Lower lobe of right lung (tissue), 2 donors: Measurements from ENCODE around the gene GSG1. TPM values are rescaled to one million over a fixed set of nuclear protein-coding genes. Genes with fewer than 3 reads are reported as not detected.

Experiments
- ATAC-seq, 2 donors: fragments of 200-7000 bp; cut with Tn5 transposase; one replicate each; pipeline ENCODE4 v1.9.1; 2020 to 2022; ENCODE audit warnings: mild to moderate bottlenecking in 2 of 2, moderate library complexity in 2 of 2
- DNase-seq: peaks from one replicate; pipeline ENCODE4 v3.0.0-alpha.2; 2020
- H3K27ac ChIP-seq: fragments of 200-600 bp; one replicate; pipeline ENCODE4 v1.8.0; 2022
- H3K27me3 ChIP-seq: fragments of 200-600 bp; one replicate; pipeline ENCODE4 v1.8.0; 2022; ENCODE audit warnings: low read depth
- H3K36me3 ChIP-seq: fragments of 200-600 bp; one replicate; pipeline ENCODE4 v1.8.0; 2022; ENCODE audit warnings: mild to moderate bottlenecking
- H3K4me1 ChIP-seq: fragments of 200-600 bp; one replicate; pipeline ENCODE4 v1.8.0; 2022
- H3K4me3 ChIP-seq: fragments of 200-600 bp; one replicate; pipeline ENCODE4 v1.8.0; 2022; ENCODE audit warnings: mild to moderate bottlenecking
- H3K9me3 ChIP-seq: fragments of 200-600 bp; one replicate; pipeline ENCODE4 v1.8.0; 2022
- intact Hi-C: fragments of 100-400 bp; cut with DNase I; formaldehyde crosslinking; loops from one replicate; pipeline ENCODE4 v1.11.0; 2022
- total RNA-seq: library from RNA; stranded (reverse); fragmentation: NEBNext Ultra II Directional; extraction: Animal tissue kit (Norgen Biotek cat#: 25700); gene quantifications from one replicate; pipeline ENCODE4 v1.2.1, GENCODE V29; 2021
- TF ChIP-seq, protein P1 (sequence below): fragments of 200-600 bp; IDR thresholded peaks from one replicate; pipeline ENCODE4 v1.8.0; 2022; ENCODE audit warnings: antibody characterized with exemption, mild to moderate bottlenecking
- donor health status: DM: no; HTN: yes; CAD: no; lungs with severe emphysema.

Gene GSG1
- total RNA-seq, 1 donor from 2014 or later, result not detected

DNA sequence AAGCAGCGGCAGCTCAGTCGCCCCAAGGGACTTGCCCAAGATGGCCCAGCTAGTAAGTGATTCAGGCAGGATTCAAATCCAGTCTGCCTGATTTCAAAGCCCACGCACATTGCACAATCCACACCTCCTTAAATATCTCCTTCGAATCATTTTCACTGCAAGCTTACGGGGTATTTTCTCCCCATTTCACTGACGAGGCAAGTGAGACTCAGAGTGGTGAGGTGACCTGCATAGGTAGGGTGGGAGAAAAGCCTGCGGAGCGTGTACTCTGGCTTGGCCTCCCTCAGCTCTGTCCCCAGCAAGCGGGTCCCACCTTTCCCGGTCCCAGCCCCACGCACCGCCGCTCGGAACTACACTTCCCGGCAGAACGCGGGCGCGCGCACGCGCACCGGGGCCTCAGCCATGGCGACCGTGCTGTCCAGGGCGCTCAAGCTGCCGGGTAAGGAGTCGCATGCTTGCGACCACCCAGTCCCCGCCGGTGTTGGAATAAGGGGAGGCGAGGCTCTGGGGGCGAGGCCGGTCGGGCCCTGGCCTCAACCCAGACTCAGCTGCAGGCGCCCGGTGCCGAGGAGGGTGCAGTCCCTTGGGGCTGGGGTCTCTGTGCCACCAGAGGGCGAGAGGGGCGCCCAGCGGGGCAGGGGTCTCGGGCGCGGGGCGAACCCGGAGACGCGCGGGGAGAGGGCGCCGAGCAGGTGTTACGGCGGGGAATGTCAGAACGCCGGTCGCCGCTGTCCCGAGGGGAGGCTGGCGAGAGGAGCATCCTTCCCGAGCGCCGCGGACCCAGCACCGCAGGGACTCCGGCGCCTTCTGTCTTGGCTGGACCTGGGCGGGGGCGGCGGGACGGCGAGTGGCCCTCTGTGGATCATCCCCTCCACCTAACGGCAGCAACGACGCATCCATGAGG lies 59.2 kb downstream of the GSG1 start, which contains the start of gene FAM234B:
Gene FAM234B (plus strand): TSS at position 380 of the 904 bp plus-strand sequence. CDS start 23 bp downstream, at position 403.
- DNase-seq (peak; percentile 87), ATAC-seq (peak; percentile 95 to 97)
- TF ChIP-seq, protein P1, sequence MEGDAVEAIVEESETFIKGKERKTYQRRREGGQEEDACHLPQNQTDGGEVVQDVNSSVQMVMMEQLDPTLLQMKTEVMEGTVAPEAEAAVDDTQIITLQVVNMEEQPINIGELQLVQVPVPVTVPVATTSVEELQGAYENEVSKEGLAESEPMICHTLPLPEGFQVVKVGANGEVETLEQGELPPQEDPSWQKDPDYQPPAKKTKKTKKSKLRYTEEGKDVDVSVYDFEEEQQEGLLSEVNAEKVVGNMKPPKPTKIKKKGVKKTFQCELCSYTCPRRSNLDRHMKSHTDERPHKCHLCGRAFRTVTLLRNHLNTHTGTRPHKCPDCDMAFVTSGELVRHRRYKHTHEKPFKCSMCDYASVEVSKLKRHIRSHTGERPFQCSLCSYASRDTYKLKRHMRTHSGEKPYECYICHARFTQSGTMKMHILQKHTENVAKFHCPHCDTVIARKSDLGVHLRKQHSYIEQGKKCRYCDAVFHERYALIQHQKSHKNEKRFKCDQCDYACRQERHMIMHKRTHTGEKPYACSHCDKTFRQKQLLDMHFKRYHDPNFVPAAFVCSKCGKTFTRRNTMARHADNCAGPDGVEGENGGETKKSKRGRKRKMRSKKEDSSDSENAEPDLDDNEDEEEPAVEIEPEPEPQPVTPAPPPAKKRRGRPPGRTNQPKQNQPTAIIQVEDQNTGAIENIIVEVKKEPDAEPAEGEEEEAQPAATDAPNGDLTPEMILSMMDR, result peak; percentile 15
- Histone ChIP-seq H3K36me3 (no peaks in the 10 kb centered on the region), H3K27me3 (no peaks in the 10 kb centered on the region), H3K27ac (peak within 1 kb of the TSS; percentile 38), H3K9me3 (no peaks in the 10 kb centered on the region), H3K4me3 (peak within 1 kb of the TSS; percentile 76), H3K4me1 (peaks cover 10% of the 10 kb centered on the region)
- intact Hi-C loops, result no loop called here

GRCh38 chr12:13042666-13043230 lies 60.7 kb downstream of the GSG1 start:
- Histone ChIP-seq H3K4me1 (peaks cover 10% of the 10 kb centered on the region), H3K27ac (no peak overlapping the region), H3K9me3 (no peaks in the 10 kb centered on the region), H3K27me3 (no peaks in the 10 kb centered on the region), H3K36me3 (no peaks in the 10 kb centered on the region), H3K4me3 (no peak overlapping the region)
- DNase-seq (no peak), ATAC-seq (no peak)
- intact Hi-C loops, result no loop called here
- TF ChIP-seq, protein P1, result no peak

DNA sequence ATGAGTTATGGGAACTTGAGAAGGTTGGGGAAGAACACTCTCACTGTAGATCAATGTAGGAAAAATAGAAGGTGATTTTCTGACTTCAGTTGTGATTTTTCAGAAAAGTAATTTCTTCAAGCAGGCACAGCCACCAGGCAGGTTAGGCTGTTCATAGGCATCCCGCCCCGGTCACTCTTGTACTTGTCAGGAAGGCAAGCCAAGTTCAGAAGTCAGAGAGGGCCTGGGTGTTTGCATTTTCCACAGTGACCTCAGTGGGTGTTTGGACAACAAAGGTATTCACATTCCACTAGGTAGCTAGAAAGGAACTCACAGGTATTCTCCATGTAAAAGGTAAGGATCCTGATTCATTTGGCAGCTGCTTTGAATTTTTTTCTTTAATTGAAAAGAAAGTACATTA lies 62.2 kb downstream of the GSG1 start:
- intact Hi-C loops, result no loop called here
- H3K4me1 ChIP-seq, result peaks cover 10% of the 10 kb centered on the region
- ATAC-seq, result peak; percentile 26 to 71

DNA sequence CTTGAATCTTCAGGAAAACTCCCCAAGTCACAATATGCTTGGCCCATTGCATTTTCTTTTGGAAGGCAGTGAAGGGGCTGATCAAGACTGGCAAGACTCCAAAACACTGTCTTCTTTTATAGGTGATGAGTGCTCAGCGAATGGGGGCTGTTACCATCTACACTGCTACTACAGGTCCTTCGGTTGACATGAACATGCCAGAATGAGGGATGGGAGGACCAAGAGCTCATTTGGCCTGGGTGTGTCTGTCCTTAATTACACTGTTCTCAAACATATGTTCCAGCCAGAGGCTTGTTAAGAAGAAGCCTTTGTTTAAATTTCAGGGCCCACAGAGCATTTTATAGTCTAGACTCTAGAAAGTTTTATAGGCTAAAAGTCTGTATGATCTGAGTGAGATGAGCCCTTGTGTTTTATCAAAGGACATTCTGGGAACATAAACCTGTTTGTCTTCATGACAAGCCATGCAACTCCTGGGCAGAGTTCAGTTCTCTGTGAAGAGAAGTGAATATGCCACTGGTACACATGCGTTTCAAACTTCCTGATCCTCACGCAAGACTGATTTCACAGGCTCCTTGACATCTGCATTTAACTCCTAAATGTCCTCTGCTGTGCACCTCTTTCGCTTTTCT lies 64.0 kb downstream of the GSG1 start:
- H3K27me3 ChIP-seq, result no peaks in the 10 kb centered on the region
- H3K27ac ChIP-seq, result no peak overlapping the region
- peaks cover 5% of the 10 kb centered on the region for H3K4me1 ChIP-seq
- TF ChIP-seq, protein P1, result no peak
- no peak overlapping the region for H3K4me3 ChIP-seq
- no peak for DNase-seq
- H3K36me3 ChIP-seq, result no peaks in the 10 kb centered on the region
- no peak for ATAC-seq
- no peaks in the 10 kb centered on the region for H3K9me3 ChIP-seq
- intact Hi-C loops, result no loop called here

More for the DNA sequence above, 62.2 kb downstream of the GSG1 start:
- H3K9me3 ChIP-seq, result no peaks in the 10 kb centered on the region
- no peaks in the 10 kb centered on the region for H3K36me3 ChIP-seq
- H3K27me3 ChIP-seq, result no peaks in the 10 kb centered on the region
- no peak overlapping the region for H3K27ac ChIP-seq
- TF ChIP-seq, protein P1, result no peak
- no peak for DNase-seq
- no peak overlapping the region for H3K4me3 ChIP-seq

- intact Hi-C loops, result no loop called here
- Histone ChIP-seq H3K27ac (no peak overlapping the region), H3K4me3 (no peak overlapping the region), H3K9me3 (no peaks in the 10 kb centered on the region), H3K27me3 (no peaks in the 10 kb centered on the region), H3K4me1 (peaks cover 1% of the 10 kb centered on the region), H3K36me3 (no peaks in the 10 kb centered on the region)
- DNase-seq, result no peak
- TF ChIP-seq, protein P1, result no peak
- no peak for ATAC-seq
Observed at GRCh38 chr12:13038491-13039161, 64.8 kb downstream of the GSG1 start.
